GM10248 (cell line): ENCODE measurements around the gene GABARAPL2.
A peak's percentile ranks its signal among the peaks of the same experiment; 100 is the strongest.

Experiments used
- CTCF ChIA-PET: fragments of 300-600 bp; sonication (Branson Sonifier 250); formaldehyde crosslinking; extraction: SDS; loops from one replicate; lab custom pipeline; 2021; ENCODE audit warnings: antibody characterized with exemption; lab: Yijun Ruan, JAX
- POLR2A ChIA-PET: fragments of 350-650 bp; sonication (Branson Sonifier 250); formaldehyde crosslinking; extraction: SDS; loops from one replicate; lab custom pipeline; 2020; ENCODE audit warnings: antibody characterized with exemption; lab: Yijun Ruan, JAX
- DNase-seq: peaks from one replicate; pipeline ENCODE4 v3.0.0; 2012; ENCODE audit errors: extremely low spot score
- CTCF ChIP-seq: IDR thresholded peaks from 2 replicates; pipeline ENCODE4 v1.5.1; 2012; ENCODE audit warnings: mild to moderate bottlenecking, low read depth; ENCODE audit errors: extremely low read depth, missing control alignments, control extremely low read depth

The GABARAPL2 gene

GRCh38 chr16:75572864-75573542, 6.8 kb downstream of the GABARAPL2 start:
- TF ChIP-seq CTCF = no peak
- POLR2A ChIA-PET = interaction anchor here (1.4 kb wide), 1 partner anchor 10 kb away, joined by 3 read pairs; no protein-coding TSS in a partner anchor
- CTCF ChIA-PET = interaction anchor here (0.9 to 3.7 kb wide), 7 partner anchors 13 to 100 kb away, joined by 3 to 16 read pairs (median 3); no protein-coding TSS in a partner anchor
- DNase-seq = no peak

GRCh38 chr16:75573955-75574354, 7.8 kb downstream of the GABARAPL2 start:
- POLR2A ChIA-PET = interaction anchor here (0.6 kb wide), 1 partner anchor 681 kb away, joined by 3 read pairs; no protein-coding TSS in a partner anchor
- CTCF ChIA-PET = interaction anchor here (0.7 to 4.1 kb wide), 7 partner anchors 8 to 173 kb away, joined by 3 to 20 read pairs (median 8); partner anchors contain the start of gene GABARAPL2
- DNase-seq = no peak
- TF ChIP-seq CTCF = no peak

GRCh38 chr16:75575958-75576357, 9.8 kb downstream of the GABARAPL2 start:
- no peak for TF ChIP-seq CTCF
- ChIA-PET CTCF (interaction anchor here (1.0 to 4.1 kb wide), 6 partner anchors 10 to 58 kb away, joined by 3 to 20 read pairs (median 4); partner anchors contain the start of genes ADAT1 and GABARAPL2), POLR2A (no interaction called here)
- DNase-seq = no peak

GRCh38 chr16:75576384-75576811, 10.2 kb downstream of the GABARAPL2 start:
- peak; percentile 51 for DNase-seq
- ChIA-PET CTCF (interaction anchor here (0.9 to 4.1 kb wide), 6 partner anchors 10 to 103 kb away, joined by 3 to 20 read pairs (median 4); partner anchors contain the start of gene GABARAPL2), POLR2A (no interaction called here)

GRCh38 chr16:75578212-75578611, 12.0 kb downstream of the GABARAPL2 start:
- DNase-seq = no peak
- ChIA-PET POLR2A (no interaction called here), CTCF (interaction anchor here (1.3 to 2.0 kb wide), 4 partner anchors 11 to 61 kb away, joined by 3 to 7 read pairs (median 4); no protein-coding TSS in a partner anchor)
- no peak for TF ChIP-seq CTCF

More at GRCh38 chr16:75576384-75576811, 10.2 kb downstream of the GABARAPL2 start:
- TF ChIP-seq CTCF = no peak

GRCh38 chr16:75578725-75579124, 12.5 kb downstream of the GABARAPL2 start:
- POLR2A ChIA-PET = no interaction called here

More at GRCh38 chr16:75578725-75579124, 12.5 kb downstream of the GABARAPL2 start:
- no peak for DNase-seq
- no peak for TF ChIP-seq CTCF
- CTCF ChIA-PET = interaction anchor here (1.2 to 2.0 kb wide), 6 partner anchors 10 to 69 kb away, joined by 3 to 7 read pairs (median 4); partner anchors contain the start of genes KARS1 and TERF2IP
